ENCODE data around the gene SFT2D3.
"Not testable (repeated sequence)": the region's sequence is repeated elsewhere in the genome, so short reads cannot be mapped to it uniquely, and the experiment has no call there.

SFT2D3 gene

DNA sequence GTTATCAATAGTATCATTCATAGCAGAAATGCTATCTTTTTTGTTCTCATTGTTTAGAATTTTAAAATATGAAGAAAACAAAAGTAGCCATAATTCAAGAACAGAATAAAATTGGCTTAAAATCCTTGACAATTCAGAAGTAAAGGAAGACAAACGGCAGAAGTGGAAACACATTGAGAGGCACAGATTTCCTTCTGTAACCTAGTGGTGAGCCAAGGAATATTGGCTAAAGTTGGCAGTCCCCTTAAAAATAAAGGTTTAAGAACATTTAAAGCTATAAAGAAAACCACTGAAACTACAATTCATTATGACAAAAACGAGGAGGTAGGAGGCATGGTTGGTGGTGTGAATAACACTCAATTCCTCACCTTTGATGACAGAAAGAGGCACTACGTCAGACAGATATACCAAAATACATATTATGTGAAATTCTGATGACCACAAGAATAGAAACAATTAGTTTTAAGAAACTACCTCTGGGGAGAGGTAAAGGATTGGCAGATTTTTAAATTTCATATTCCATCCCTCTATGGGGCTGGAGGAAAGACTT, 42.3 kb downstream of the SFT2D3 start:
- no peak for DNase-seq (ENCODE audit: low read depth)

DNA sequence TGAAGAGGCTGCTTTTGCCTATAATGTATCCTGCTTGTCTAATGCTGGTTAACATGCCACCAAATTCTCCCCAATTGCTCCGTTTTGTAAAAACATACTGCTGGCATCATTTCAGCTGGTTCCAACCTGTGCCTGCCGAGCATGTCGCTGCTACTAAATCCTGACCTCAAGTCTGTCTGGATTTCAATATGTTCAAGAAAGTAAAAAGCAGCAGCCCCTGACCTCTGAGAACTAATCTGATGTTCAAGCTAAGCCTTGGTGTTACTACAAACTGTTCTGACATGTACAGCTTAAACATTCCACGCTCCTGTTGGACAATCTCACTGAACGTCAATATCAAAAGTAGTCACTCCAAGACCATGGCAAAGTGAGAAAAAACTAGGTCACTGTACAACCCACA, 46.3 kb downstream of the SFT2D3 start:
- no peak for DNase-seq (ENCODE audit: low read depth)

DNA sequence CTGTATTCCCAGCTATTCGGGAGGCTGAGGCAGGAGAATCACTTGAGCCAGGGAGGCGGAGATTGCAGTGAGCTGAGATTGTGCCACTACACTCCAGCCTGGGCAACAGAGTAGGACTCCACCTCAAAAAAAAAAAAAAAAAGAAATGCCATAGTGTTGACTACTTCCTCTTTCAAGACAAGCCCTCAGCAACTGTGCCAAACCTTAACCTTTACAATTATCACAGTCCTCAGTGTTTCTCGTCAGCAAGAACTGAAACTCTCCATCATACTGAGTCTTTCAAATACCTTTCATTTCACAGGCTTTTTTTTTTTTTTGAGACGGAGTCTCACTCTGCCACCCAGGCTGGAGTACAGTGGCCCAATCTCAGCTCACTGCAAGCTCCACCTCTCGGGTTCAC, 48.2 kb downstream of the SFT2D3 start:
- not testable (repeated sequence) for DNase-seq (ENCODE audit: low read depth)

DNA sequence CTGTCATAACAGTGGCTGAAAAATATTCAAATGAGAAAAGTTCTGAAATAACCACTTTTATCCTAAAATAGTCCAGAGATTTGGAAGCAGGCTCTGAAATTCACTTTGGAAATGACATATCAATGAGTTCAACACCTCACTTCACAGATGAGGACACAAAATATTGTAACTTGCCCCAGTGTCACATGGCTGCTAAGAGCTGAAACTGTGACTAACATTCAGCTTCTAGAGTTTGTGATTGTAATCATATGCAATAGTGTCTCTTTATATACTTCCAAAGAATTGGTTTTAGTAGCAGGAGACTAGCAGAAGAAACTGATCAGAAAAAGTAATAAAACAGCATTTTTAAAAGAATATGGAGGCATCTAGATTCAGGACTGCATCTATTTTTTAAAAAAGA, 52.1 kb downstream of the SFT2D3 start:
- DNase-seq (ENCODE audit: low read depth), result no peak

DNA sequence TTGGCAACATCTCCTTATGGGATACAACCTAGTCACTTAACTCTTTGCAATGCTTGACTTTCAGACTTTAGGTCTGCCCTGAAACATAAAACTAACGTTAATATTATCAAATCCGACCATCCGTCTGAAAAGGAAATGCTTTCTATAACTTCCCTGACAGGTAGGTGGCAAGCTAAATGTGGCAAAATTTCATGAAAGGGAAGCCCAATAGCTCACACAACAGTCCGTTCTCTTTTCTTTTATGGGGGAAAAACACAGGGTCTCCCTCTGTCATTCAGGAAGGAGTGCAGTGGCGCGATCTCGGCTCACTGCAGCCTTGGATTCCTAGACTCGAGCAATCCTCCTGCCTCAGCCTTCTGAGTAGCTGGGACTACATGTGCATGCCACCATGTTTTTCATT, 52.9 kb downstream of the SFT2D3 start:
- DNase-seq (ENCODE audit: low read depth), result no peak
